ENCODE data around the gene WDTC1.

DNA sequence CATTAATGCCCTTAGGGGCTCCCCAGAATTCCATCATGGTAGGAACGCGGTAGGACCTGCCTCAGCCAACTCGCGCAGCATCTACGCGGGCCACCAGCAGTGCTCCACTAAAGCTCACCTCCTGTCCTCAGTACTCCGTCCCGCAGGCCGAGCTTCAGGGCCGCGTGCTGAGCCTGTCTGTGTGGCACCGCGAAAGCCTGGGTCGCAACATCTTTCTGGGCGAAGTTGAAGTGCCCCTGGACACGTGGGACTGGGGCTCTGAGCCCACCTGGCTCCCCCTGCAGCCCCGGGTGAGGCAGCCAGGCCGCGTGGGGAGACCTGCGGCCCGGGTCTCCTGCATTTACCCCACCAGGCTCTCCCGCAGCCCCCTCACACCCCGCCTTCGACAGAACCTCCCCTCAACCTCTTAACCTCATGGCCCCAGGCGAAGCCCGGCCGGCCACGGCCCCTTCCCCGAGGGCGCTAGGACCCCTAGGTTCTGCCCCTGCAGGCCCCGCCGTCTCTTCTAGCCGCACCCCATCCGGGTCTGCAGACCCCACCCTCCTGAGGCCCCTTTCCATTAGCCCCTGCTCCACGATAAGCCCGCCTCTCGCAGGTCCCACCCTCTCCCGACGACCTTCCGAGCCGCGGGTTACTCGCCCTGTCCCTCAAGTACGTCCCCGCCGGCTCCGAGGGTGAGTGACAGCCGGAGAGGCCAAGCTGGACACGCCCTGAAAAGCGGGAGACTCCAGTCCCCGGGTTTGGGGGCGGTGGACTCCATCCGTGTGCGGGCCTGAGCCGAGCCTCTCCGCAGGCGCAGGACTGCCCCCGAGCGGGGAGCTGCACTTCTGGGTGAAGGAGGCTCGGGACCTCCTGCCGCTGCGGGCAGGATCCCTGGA lies 116.5 kb downstream of the WDTC1 start:
- TF ChIP-seq, protein P1, sequence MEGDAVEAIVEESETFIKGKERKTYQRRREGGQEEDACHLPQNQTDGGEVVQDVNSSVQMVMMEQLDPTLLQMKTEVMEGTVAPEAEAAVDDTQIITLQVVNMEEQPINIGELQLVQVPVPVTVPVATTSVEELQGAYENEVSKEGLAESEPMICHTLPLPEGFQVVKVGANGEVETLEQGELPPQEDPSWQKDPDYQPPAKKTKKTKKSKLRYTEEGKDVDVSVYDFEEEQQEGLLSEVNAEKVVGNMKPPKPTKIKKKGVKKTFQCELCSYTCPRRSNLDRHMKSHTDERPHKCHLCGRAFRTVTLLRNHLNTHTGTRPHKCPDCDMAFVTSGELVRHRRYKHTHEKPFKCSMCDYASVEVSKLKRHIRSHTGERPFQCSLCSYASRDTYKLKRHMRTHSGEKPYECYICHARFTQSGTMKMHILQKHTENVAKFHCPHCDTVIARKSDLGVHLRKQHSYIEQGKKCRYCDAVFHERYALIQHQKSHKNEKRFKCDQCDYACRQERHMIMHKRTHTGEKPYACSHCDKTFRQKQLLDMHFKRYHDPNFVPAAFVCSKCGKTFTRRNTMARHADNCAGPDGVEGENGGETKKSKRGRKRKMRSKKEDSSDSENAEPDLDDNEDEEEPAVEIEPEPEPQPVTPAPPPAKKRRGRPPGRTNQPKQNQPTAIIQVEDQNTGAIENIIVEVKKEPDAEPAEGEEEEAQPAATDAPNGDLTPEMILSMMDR (conservative IDR thresholded peaks at IDR 0.05; ENCODE audit: low read depth, low read length): no peak
- TF ChIP-seq EZH2 (IDR thresholded peaks at IDR 0.05; ENCODE audit: low read length, unreplicated experiment) (no peak), EZH2phosphoT487 (IDR thresholded peaks at IDR 0.05; ENCODE audit: borderline replicate concordance, low read length) (no peak)
